HL-60/S4 treated with phorbol 12-myristate 13-acetate at 8.2 ng/mL for 4 days and 3 days (cell line): Measurements from ENCODE around the gene ARG1.

Experiments
- in situ Hi-C: fragments of 300-500 bp; cut with MboI; formaldehyde crosslinking; loops from 2 replicates; pipeline ENCODE4 v1.15.0; 2022; ENCODE audit warnings: low sequenced_read_pairs

ARG1 gene

GRCh38 chr6:131575834-131576478 is 2.9 kb downstream of the ARG1 start:
- in situ Hi-C loops, result no loop called here

GRCh38 chr6:131581523-131581922 is 8.5 kb downstream of the ARG1 start:
- in situ Hi-C loops, result no loop called here

GRCh38 chr6:131586543-131586942 is 13.5 kb downstream of the ARG1 start:
- in situ Hi-C loops, result no loop called here

GRCh38 chr6:131587909-131588308 is 14.9 kb downstream of the ARG1 start:
- in situ Hi-C loops, result no loop called here

- in situ Hi-C loops, result no loop called here
Measured at GRCh38 chr6:131588643-131589042, 15.6 kb downstream of the ARG1 start.

- in situ Hi-C loops, result no loop called here
Measured at GRCh38 chr6:131592935-131593334, 19.9 kb downstream of the ARG1 start.

- in situ Hi-C loops, result no loop called here
Measured at GRCh38 chr6:131594074-131594473, 21.0 kb downstream of the ARG1 start.

- in situ Hi-C loops, result no loop called here
Measured at GRCh38 chr6:131597446-131597845, 24.4 kb downstream of the ARG1 start.

GRCh38 chr6:131600716-131601115 is 27.7 kb downstream of the ARG1 start:
- in situ Hi-C loops, result no loop called here

GRCh38 chr6:131602781-131603312 is 29.8 kb downstream of the ARG1 start:
- in situ Hi-C loops, result no loop called here

GRCh38 chr6:131613296-131613925 is 40.4 kb downstream of the ARG1 start:
- in situ Hi-C loops, result no loop called here

GRCh38 chr6:131615275-131615674 is 42.2 kb downstream of the ARG1 start:
- in situ Hi-C loops, result no loop called here

- in situ Hi-C loops, result loop anchor here (25.0 kb wide), 1 partner anchor 741 kb away; no protein-coding TSS in a partner anchor
Measured at GRCh38 chr6:131627724-131628682, 55.0 kb downstream of the ARG1 start, which contains the start of gene MED23. MED23 (minus strand) TSS chr6:131628242; CDS start chr6:131628049, 193 bp downstream.

GRCh38 chr6:131628726-131629125 is 55.7 kb downstream of the ARG1 start:
- in situ Hi-C loops, result loop anchor here (25.0 kb wide), 1 partner anchor 741 kb away; no protein-coding TSS in a partner anchor

GRCh38 chr6:131629651-131630050 is 56.6 kb downstream of the ARG1 start:
- in situ Hi-C loops, result loop anchor here (25.0 kb wide), 1 partner anchor 742 kb away; no protein-coding TSS in a partner anchor

- in situ Hi-C loops, result loop anchor here (25.0 kb wide), 1 partner anchor 744 kb away; no protein-coding TSS in a partner anchor
Measured at GRCh38 chr6:131631625-131632289, 58.7 kb downstream of the ARG1 start.
